Sigmoid colon (tissue), 7 donors: ENCODE data around the gene SLC6A5. TPM values are rescaled to one million over a fixed set of nuclear protein-coding genes. Genes with fewer than 3 reads are reported as not detected.

Source experiments
- DNase-seq: peaks from one replicate; pipeline ENCODE4 v3.0.0-alpha.2; 2019
- H3K27ac ChIP-seq, 4 donors: fragments of 200-600 bp; sonication (generic); one replicate each; pipeline ENCODE4 v1.5.1; 2016 to 2019; ENCODE audit warnings: mild to moderate bottlenecking in 1 of 4
- H3K27me3 ChIP-seq, 3 donors: fragments of 200-600 bp; sonication (generic); one replicate each; pipeline ENCODE4 v1.5.1; 2019; ENCODE audit warnings: mild to moderate bottlenecking in 1 of 3
- H3K36me3 ChIP-seq, 4 donors: fragments of 200-600 bp; sonication (generic); one replicate each; pipeline ENCODE4 v1.5.1; 2016 to 2019
- H3K4me1 ChIP-seq, 4 donors: fragments of 200-600 bp; sonication (generic); one replicate each; pipeline ENCODE4 v1.5.1; 2017 to 2019
- H3K4me3 ChIP-seq, 4 donors: fragments of 200-600 bp; sonication (generic); one replicate each; pipeline ENCODE4 v1.5.1; 2017 to 2019; ENCODE audit warnings: mild to moderate bottlenecking in 2 of 4, moderate library complexity in 1 of 4
- H3K9me3 ChIP-seq, 4 donors: fragments of 200-600 bp in 3 of 4; sonication (generic) in 3 of 4; one replicate each; pipeline versions ENCODE4 v1.5.1 to v1.6.1; 2013 to 2019
- CTCF ChIP-seq, 4 experiments: fragments of 450-650 bp in 3 of 4; fragments of 200-600 bp in 1 of 4; IDR thresholded peaks; one replicate each; pipeline ENCODE4 v1.5.1; 2016 to 2019; ENCODE audit warnings: antibody characterized with exemption in 4 of 4, mild to moderate bottlenecking in 3 of 4, moderate library complexity in 2 of 4
- EP300 ChIP-seq, 4 donors: sonication (generic); formaldehyde crosslinking; IDR thresholded peaks; one replicate each; pipeline ENCODE4 v1.6.1; 2017; ENCODE audit warnings: antibody characterized with exemption in 4 of 4
- POLR2A ChIP-seq, 2 donors: fragments of 450-650 bp; IDR thresholded peaks; one replicate each; pipeline ENCODE4 v1.6.1; 2016; ENCODE audit warnings: antibody characterized with exemption in 2 of 2, mild to moderate bottlenecking in 2 of 2, moderate library complexity in 2 of 2
- POLR2AphosphoS5 ChIP-seq, 4 donors: sonication (generic); formaldehyde crosslinking; IDR thresholded peaks; one replicate each; pipeline ENCODE4 v1.6.1; 2017; ENCODE audit warnings: antibody characterized with exemption in 4 of 4
- WGBS, 2 donors: extraction: QIAGEN DNeasy Blood & Tissue Kit; methylation state at CpG; one replicate each; pipeline ENCODE4 v1.1.7; 2013; 5-methylcytosine and 5-hydroxymethylcytosine counted together
- intact Hi-C: fragments of 100-400 bp; cut with DNase I; formaldehyde crosslinking; loops from one replicate; pipeline ENCODE4 v1.15.1; 2023
- polyA plus RNA-seq, 3 donors: library from polyadenylated mRNA; stranded (reverse); fragments of 200-250 nt; gene quantifications; one replicate each; pipeline ENCODE4 v1.2.3, GENCODE V29; 2013
- total RNA-seq, 4 donors: library from RNA; depleted of rRNA; stranded (reverse); fragments of >200 nt; gene quantifications; one replicate each; pipeline ENCODE4 v1.1.0, GENCODE V29; 2016
- donor health status: healthy with polysubstance abuse.
- donor health status: Bipolar disorder and iron deficiency.
- donor health status: healthy.

The SLC6A5 gene
- total and polyA plus RNA-seq, 7 donors, result under 0.01 TPM; not detected in 6

- intact Hi-C loops, result no loop called here
- H3K4me1 ChIP-seq, result peaks cover 0 to 3% (median 1%) of the 10 kb centered on the region in 4 donors
- H3K36me3 ChIP-seq, result no peaks in the 10 kb centered on the region
- no peak overlapping the region for H3K4me3 ChIP-seq
- TF ChIP-seq CTCF (IDR thresholded peaks at IDR 0.05) (no peak), EP300 (IDR thresholded peaks at IDR 0.05) (no peak), POLR2A (IDR thresholded peaks at IDR 0.05) (no peak), POLR2AphosphoS5 (IDR thresholded peaks at IDR 0.05) (no peak)
- H3K27ac ChIP-seq, result no peak overlapping the region
- WGBS, 2 donors, result 10 to 27% methylated on average over 27 of the region's 27 CpGs
- no peak for DNase-seq
- no peaks in the 10 kb centered on the region for H3K9me3 ChIP-seq
- peaks cover 20 to 78% (median 58%) of the 10 kb centered on the region in 3 donors for H3K27me3 ChIP-seq
These were observed 5.6 kb downstream of the SLC6A5 start for GRCh38 chr11:20604864-20605601.

GRCh38 chr11:20605602-20606091 lies 6.2 kb downstream of the SLC6A5 start:
- H3K36me3 ChIP-seq, result no peaks in the 10 kb centered on the region
- H3K27ac ChIP-seq, result no peak overlapping the region
- H3K4me1 ChIP-seq, result peaks cover 0 to 7% (median 3%) of the 10 kb centered on the region in 4 donors
- H3K4me3 ChIP-seq, result no peak overlapping the region
- peaks cover 20 to 78% (median 54%) of the 10 kb centered on the region in 3 donors for H3K27me3 ChIP-seq
- intact Hi-C loops, result no loop called here
- TF ChIP-seq EP300 (IDR thresholded peaks at IDR 0.05) (no peak), POLR2AphosphoS5 (IDR thresholded peaks at IDR 0.05) (no peak)
- no peak for DNase-seq
- no peaks in the 10 kb centered on the region for H3K9me3 ChIP-seq
- WGBS, 2 donors, result 9 to 25% methylated on average over 26 of the region's 26 CpGs

GRCh38 chr11:20608934-20609333 lies 9.5 kb downstream of the SLC6A5 start:
- H3K27ac ChIP-seq, result no peak overlapping the region
- peaks cover 0 to 7% (median 3%) of the 10 kb centered on the region in 4 donors for H3K4me1 ChIP-seq
- H3K36me3 ChIP-seq, result no peaks in the 10 kb centered on the region
- H3K27me3 ChIP-seq, result peaks cover 12 to 68% (median 26%) of the 10 kb centered on the region in 3 donors
- WGBS, 2 donors, result 72 to 84% methylated on average over 3 of the region's 3 CpGs
- H3K4me3 ChIP-seq, result no peak overlapping the region
- no peaks in the 10 kb centered on the region for H3K9me3 ChIP-seq
- DNase-seq, result no peak
- TF ChIP-seq EP300 (IDR thresholded peaks at IDR 0.05) (no peak), POLR2AphosphoS5 (IDR thresholded peaks at IDR 0.05) (no peak), CTCF (IDR thresholded peaks at IDR 0.05) (no peak), POLR2A (IDR thresholded peaks at IDR 0.05) (no peak)
- intact Hi-C loops, result no loop called here

GRCh38 chr11:20609727-20610707 lies 10.6 kb downstream of the SLC6A5 start:
- Histone ChIP-seq H3K4me3 (no peak overlapping the region), H3K9me3 (no peaks in the 10 kb centered on the region), H3K36me3 (no peaks in the 10 kb centered on the region), H3K27me3 (peaks cover 1 to 68% (median 15%) of the 10 kb centered on the region in 3 donors), H3K4me1 (peaks cover 0 to 7% (median 3%) of the 10 kb centered on the region in 4 donors), H3K27ac (no peak overlapping the region)
- intact Hi-C loops, result loop anchor here (5.0 kb wide), 1 partner anchor 223 kb away; the partner anchor contains the start of gene PRMT3
- TF ChIP-seq POLR2AphosphoS5 (IDR thresholded peaks at IDR 0.05), result no peak
- peak; percentile 39 to 85 (median 74) for TF ChIP-seq CTCF (IDR thresholded peaks at IDR 0.05)
- WGBS, 2 donors, result 9 to 12% methylated on average over 30 of the region's 30 CpGs
- DNase-seq, result peak; percentile 74
